Spinal cord (tissue), 10 donors: ENCODE results near the gene MYF6. TPM values are rescaled to one million over a fixed set of nuclear protein-coding genes. Genes with fewer than 3 reads are reported as not detected.

Experiments used
- DNase-seq, 6 donors: peaks; one replicate each; pipeline versions ENCODE4 v3.0.0 to v3.0.0-alpha.2; 2013 to 2015; ENCODE audit warnings: low spot score in 6 of 6, low read depth in 4 of 6
- H3K27ac ChIP-seq: one replicate; pipeline ENCODE4 v1.5.1; 2013; ENCODE audit warnings: low read depth, low read length, control low read depth
- H3K27me3 ChIP-seq: one replicate; pipeline ENCODE4 v1.6.1; 2013; ENCODE audit warnings: low read length; ENCODE audit not compliant: control insufficient read depth, insufficient read depth
- H3K36me3 ChIP-seq: one replicate; pipeline ENCODE4 v1.6.1; 2013; ENCODE audit warnings: low read length; ENCODE audit not compliant: control insufficient read depth, insufficient read depth
- H3K4me1 ChIP-seq: one replicate; pipeline ENCODE4 v1.6.1; 2013; ENCODE audit warnings: low read length; ENCODE audit not compliant: control insufficient read depth, insufficient read depth
- H3K4me3 ChIP-seq: one replicate; pipeline ENCODE4 v1.5.1; 2013; ENCODE audit warnings: low read depth, low read length, control low read depth
- H3K9me3 ChIP-seq: one replicate; pipeline ENCODE4 v1.6.1; 2013; ENCODE audit warnings: low read length; ENCODE audit not compliant: control insufficient read depth, insufficient read depth
- WGBS: methylation state at CpG from one replicate; pipeline ENCODE4 v1.1.5; 2013; ENCODE audit warnings: missing lambda C conversion rate; ENCODE audit not compliant: insufficient coverage; 5-methylcytosine and 5-hydroxymethylcytosine counted together
- polyA plus RNA-seq, 2 donors: library from polyadenylated mRNA; unstranded; fragments of 120-200 nt; gene quantifications; one replicate each; pipeline ENCODE4 v1.2.1, GENCODE V29; 2013; ENCODE audit not compliant: insufficient read length in 2 of 2
- total RNA-seq, 2 donors: library from RNA; depleted of rRNA in 1 of 2; stranded (reverse); fragments of 120-200 nt in 1 of 2; fragments of >200 nt in 1 of 2; gene quantifications; one replicate each; pipeline versions ENCODE4 v1.2.3 to v1.2.4, GENCODE V29; 2013 to 2014
- donor health status: healthy.

MYF6 gene
- total and polyA plus RNA-seq, 4 donors: 0.61 to 3.5 (median 1.6) TPM

GRCh38 chr12:80702889-80703805 is 4.3 kb upstream of the MYF6 start:
- Histone ChIP-seq H3K4me3 (no peak overlapping the region), H3K4me1 (peaks cover 6% of the 10 kb centered on the region), H3K36me3 (no peaks in the 10 kb centered on the region), H3K9me3 (no peaks in the 10 kb centered on the region), H3K27ac (no peak overlapping the region), H3K27me3 (peaks cover 8% of the 10 kb centered on the region)
- DNase-seq: no peak
- WGBS: 67% methylated on average over 9 of the region's 12 CpGs

GRCh38 chr12:80704420-80704819 is 3.0 kb upstream of the MYF6 start:
- Histone ChIP-seq H3K4me3 (no peak overlapping the region), H3K9me3 (no peaks in the 10 kb centered on the region), H3K27me3 (peaks cover 18% of the 10 kb centered on the region), H3K36me3 (no peaks in the 10 kb centered on the region), H3K27ac (no peak overlapping the region), H3K4me1 (peaks cover 15% of the 10 kb centered on the region)
- DNase-seq: no peak
- WGBS: no CpG with 5 or more reads among the region's 2 CpGs

- Histone ChIP-seq H3K9me3 (no peaks in the 10 kb centered on the region), H3K27ac (no peak overlapping the region), H3K4me3 (peak overlapping the region; percentile 47), H3K36me3 (no peaks in the 10 kb centered on the region), H3K4me1 (peaks cover 15% of the 10 kb centered on the region), H3K27me3 (peaks cover 39% of the 10 kb centered on the region)
- WGBS: 30% methylated on average over 21 of the region's 21 CpGs
- DNase-seq: peak in 1 of 6 donors; percentile 4
Measured at GRCh38 chr12:80707830-80708258, 410 bp downstream of the MYF6 start.

- peak overlapping the region; percentile 47 for H3K4me3 ChIP-seq
- H3K36me3 ChIP-seq: no peaks in the 10 kb centered on the region
- H3K27ac ChIP-seq: no peak overlapping the region
- peak; percentile 6 to 76 (median 22) for DNase-seq
- 2% methylated on average over 41 of the region's 50 CpGs for WGBS
- H3K9me3 ChIP-seq: no peaks in the 10 kb centered on the region
- peaks cover 42% of the 10 kb centered on the region for H3K27me3 ChIP-seq
- peaks cover 15% of the 10 kb centered on the region for H3K4me1 ChIP-seq
Measured at GRCh38 chr12:80708259-80708974, 983 bp downstream of the MYF6 start.

GRCh38 chr12:80708975-80709328 is 1.5 kb downstream of the MYF6 start:
- Histone ChIP-seq H3K4me3 (peak overlapping the region; percentile 47), H3K9me3 (no peaks in the 10 kb centered on the region), H3K4me1 (peaks cover 15% of the 10 kb centered on the region), H3K27me3 (peaks cover 48% of the 10 kb centered on the region), H3K27ac (no peak overlapping the region), H3K36me3 (no peaks in the 10 kb centered on the region)
- 20% methylated on average over 1 of the region's 10 CpGs for WGBS
- no peak for DNase-seq

- Histone ChIP-seq H3K27ac (no peak overlapping the region), H3K36me3 (no peaks in the 10 kb centered on the region), H3K27me3 (peaks cover 59% of the 10 kb centered on the region), H3K9me3 (no peaks in the 10 kb centered on the region), H3K4me3 (no peak overlapping the region), H3K4me1 (peaks cover 15% of the 10 kb centered on the region)
- WGBS: 54% methylated on average over 10 of the region's 20 CpGs
- DNase-seq: no peak
Measured at GRCh38 chr12:80709811-80710726, 2.6 kb downstream of the MYF6 start.

GRCh38 chr12:80710727-80711449 is 3.5 kb downstream of the MYF6 start:
- H3K36me3 ChIP-seq: no peaks in the 10 kb centered on the region
- H3K4me3 ChIP-seq: no peak overlapping the region
- WGBS: no CpG with 5 or more reads among the region's 1 CpG
- no peaks in the 10 kb centered on the region for H3K9me3 ChIP-seq
- H3K27me3 ChIP-seq: peaks cover 67% of the 10 kb centered on the region
- DNase-seq: peak in 1 of 6 donors; percentile 29
- peaks cover 15% of the 10 kb centered on the region for H3K4me1 ChIP-seq
- no peak overlapping the region for H3K27ac ChIP-seq

GRCh38 chr12:80711866-80712265 is 4.4 kb downstream of the MYF6 start:
- no peaks in the 10 kb centered on the region for H3K36me3 ChIP-seq
- no CpG with 5 or more reads among the region's 1 CpG for WGBS
- H3K27ac ChIP-seq: no peak overlapping the region

GRCh38 chr12:80712866-80713265 is 5.4 kb downstream of the MYF6 start:
- DNase-seq: no peak
- Histone ChIP-seq H3K4me3 (no peak overlapping the region), H3K27me3 (peaks cover 82% of the 10 kb centered on the region), H3K36me3 (no peaks in the 10 kb centered on the region), H3K4me1 (peaks cover 19% of the 10 kb centered on the region), H3K27ac (no peak overlapping the region), H3K9me3 (peaks cover 2% of the 10 kb centered on the region)

More at GRCh38 chr12:80711866-80712265, 4.4 kb downstream of the MYF6 start:
- DNase-seq: no peak
- Histone ChIP-seq H3K4me3 (no peak overlapping the region), H3K9me3 (no peaks in the 10 kb centered on the region), H3K27me3 (peaks cover 77% of the 10 kb centered on the region), H3K4me1 (peaks cover 19% of the 10 kb centered on the region)
